KMS-11 (cell line): ENCODE data around the gene USP47.

Experiments
- H2AFZ ChIP-seq: fragments of 200-600 bp; sonication (generic); 2 replicates; pipeline ENCODE4 v1.6.1; 2016; ENCODE audit warnings: antibody characterized with exemption, mixed run types, low read depth
- H3K27ac ChIP-seq: fragments of 200-600 bp; sonication (generic); 2 replicates; pipeline ENCODE4 v1.6.1; 2016; ENCODE audit warnings: mild to moderate bottlenecking, mixed run types
- H3K27me3 ChIP-seq: fragments of 200-600 bp; sonication (generic); 2 replicates; pipeline ENCODE4 v1.6.1; 2017; ENCODE audit warnings: mild to moderate bottlenecking, low read depth, mixed run types, moderate library complexity; ENCODE audit not compliant: insufficient read depth
- H3K36me3 ChIP-seq: fragments of 200-600 bp; sonication (generic); 2 replicates; pipeline ENCODE4 v1.6.1; 2017; ENCODE audit warnings: mild to moderate bottlenecking, mixed run types; ENCODE audit not compliant: insufficient read depth
- H3K4me1 ChIP-seq: fragments of 200-600 bp; sonication (generic); 2 replicates; pipeline ENCODE4 v1.6.1; 2016; ENCODE audit warnings: mild to moderate bottlenecking, low read depth, mixed run types; ENCODE audit not compliant: poor library complexity, severe bottlenecking
- H3K4me2 ChIP-seq: fragments of 200-600 bp; sonication (generic); 2 replicates; pipeline ENCODE4 v1.7.0; 2016; ENCODE audit warnings: mild to moderate bottlenecking, mixed run types
- H3K4me3 ChIP-seq: fragments of 200-600 bp; sonication (generic); IDR thresholded peaks from 2 replicates; pipeline ENCODE4 v1.6.1; 2017; ENCODE audit warnings: low read depth, low read length, mixed read lengths; ENCODE audit not compliant: insufficient read depth
- H3K79me2 ChIP-seq: fragments of 200-600 bp; sonication (generic); 2 replicates; pipeline ENCODE4 v1.6.1; 2016; ENCODE audit warnings: low read depth, mixed run types; ENCODE audit not compliant: insufficient read depth
- H3K9ac ChIP-seq: fragments of 200-600 bp; sonication (generic); 2 replicates; pipeline ENCODE4 v1.6.1; 2016; ENCODE audit warnings: mild to moderate bottlenecking, mixed run types
- H4K20me1 ChIP-seq: fragments of 200-600 bp; sonication (generic); 2 replicates; pipeline ENCODE4 v1.6.1; 2016; ENCODE audit warnings: mild to moderate bottlenecking, mixed run types; ENCODE audit not compliant: insufficient read depth
- TF ChIP-seq, protein P1 (sequence below): fragments of 200-600 bp; sonication (generic); conservative IDR thresholded peaks from 2 replicates; pipeline ENCODE4 v1.6.1; 2017; ENCODE audit warnings: low read depth, mild to moderate bottlenecking, antibody characterized with exemption, low read length, moderate library complexity, mixed read lengths

The USP47 gene

DNA sequence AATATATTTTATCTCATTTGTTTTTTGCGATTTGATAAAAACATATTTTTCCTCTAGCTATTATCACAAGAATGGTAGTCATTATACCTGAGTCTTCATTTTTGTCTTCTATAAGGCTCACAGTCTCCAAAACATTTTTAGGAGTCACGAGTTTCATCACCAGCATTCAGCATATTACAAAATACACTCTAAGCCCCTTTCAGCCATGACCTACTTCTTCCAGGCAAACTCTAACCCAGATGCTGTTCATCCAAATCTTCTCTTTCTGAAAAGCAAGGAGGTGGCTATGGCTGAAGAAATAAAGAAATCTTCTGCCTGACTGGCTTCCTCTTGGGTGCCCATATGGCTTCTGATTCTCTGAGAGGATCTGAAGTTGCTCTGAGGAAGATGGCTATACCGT lies 35.7 kb upstream of the USP47 start:
- Histone ChIP-seq H3K79me2 (no peaks in the 10 kb centered on the region), H4K20me1 (no peaks in the 10 kb centered on the region), H3K27ac (no peak overlapping the region), H2AFZ (no peak overlapping the region), H3K4me2 (no peak overlapping the region), H3K4me1 (no peaks in the 10 kb centered on the region), H3K4me3 (no peak overlapping the region), H3K9ac (no peak overlapping the region), H3K36me3 (no peaks in the 10 kb centered on the region), H3K27me3 (no peaks in the 10 kb centered on the region)
- TF ChIP-seq, protein P1, sequence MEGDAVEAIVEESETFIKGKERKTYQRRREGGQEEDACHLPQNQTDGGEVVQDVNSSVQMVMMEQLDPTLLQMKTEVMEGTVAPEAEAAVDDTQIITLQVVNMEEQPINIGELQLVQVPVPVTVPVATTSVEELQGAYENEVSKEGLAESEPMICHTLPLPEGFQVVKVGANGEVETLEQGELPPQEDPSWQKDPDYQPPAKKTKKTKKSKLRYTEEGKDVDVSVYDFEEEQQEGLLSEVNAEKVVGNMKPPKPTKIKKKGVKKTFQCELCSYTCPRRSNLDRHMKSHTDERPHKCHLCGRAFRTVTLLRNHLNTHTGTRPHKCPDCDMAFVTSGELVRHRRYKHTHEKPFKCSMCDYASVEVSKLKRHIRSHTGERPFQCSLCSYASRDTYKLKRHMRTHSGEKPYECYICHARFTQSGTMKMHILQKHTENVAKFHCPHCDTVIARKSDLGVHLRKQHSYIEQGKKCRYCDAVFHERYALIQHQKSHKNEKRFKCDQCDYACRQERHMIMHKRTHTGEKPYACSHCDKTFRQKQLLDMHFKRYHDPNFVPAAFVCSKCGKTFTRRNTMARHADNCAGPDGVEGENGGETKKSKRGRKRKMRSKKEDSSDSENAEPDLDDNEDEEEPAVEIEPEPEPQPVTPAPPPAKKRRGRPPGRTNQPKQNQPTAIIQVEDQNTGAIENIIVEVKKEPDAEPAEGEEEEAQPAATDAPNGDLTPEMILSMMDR: no peak

DNA sequence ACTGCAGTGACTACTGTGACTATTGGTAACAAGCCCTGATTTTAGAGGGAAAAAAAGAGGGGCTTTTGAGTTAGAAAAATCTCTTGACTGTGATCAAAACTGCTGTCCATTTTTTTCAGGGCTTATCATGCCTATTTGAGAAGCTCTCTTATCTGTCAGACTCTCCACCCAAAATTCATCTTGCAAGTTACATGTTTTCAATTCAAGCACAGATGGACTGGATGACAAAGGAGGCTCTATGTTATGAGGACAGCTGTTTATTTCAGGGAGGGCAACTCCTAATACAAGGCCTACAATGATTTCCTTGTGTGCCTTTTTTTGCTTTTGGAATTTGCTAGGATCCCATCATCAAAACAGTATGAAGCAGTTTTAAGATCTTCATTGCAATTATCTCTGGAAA lies 35.2 kb upstream of the USP47 start:
- Histone ChIP-seq H3K4me2 (no peak overlapping the region), H3K4me3 (no peak overlapping the region), H4K20me1 (no peaks in the 10 kb centered on the region), H3K27ac (no peak overlapping the region), H3K36me3 (no peaks in the 10 kb centered on the region), H3K4me1 (no peaks in the 10 kb centered on the region), H3K9ac (no peak overlapping the region), H2AFZ (no peak overlapping the region), H3K27me3 (no peaks in the 10 kb centered on the region), H3K79me2 (no peaks in the 10 kb centered on the region)
- TF ChIP-seq, protein P1: no peak

DNA sequence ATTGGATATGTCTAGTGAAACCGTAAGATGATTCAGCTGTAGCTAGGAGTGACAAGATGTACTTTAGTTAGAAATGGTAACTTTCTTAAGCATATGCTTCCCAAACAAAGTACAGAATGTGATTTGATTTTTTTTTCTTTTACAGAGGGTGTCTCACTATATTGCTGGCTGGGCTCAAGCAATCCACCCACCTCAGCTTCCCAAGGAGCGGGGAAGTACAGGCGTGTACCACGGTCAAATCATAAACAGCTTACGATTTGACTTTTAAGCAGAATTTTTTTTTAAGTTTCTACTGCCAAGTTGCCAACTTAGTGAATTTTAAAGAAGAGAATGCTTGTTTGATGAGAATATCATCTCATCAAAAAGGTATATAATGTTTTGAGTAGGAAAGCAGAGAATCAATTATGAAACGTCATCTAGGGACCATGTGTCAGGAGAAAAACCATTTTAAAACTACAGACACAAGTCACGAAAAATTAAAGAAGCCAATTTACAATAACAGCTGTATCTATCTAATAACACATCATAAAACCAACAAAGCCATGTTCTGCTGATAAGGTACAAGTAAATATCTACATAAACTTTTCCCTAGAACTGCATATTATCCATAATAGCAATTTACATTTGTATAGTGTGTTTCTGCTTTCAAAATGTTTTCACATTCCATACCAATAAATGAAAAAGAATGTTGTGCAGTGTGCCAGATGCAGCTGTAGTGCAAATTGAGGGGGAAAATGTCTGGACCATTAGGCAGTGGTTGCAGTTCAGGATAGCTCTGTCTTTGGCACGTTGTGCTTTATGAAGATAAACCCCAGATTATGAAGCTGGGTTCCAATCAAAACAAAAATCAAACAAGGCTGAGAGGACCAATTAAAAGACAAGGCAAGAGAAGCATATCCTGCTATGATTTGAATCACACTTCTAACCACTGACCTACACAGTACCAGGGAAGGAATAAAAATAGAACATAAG lies 33.7 kb upstream of the USP47 start:
- H3K36me3 ChIP-seq: no peaks in the 10 kb centered on the region
- no peaks in the 10 kb centered on the region for H4K20me1 ChIP-seq
- no peaks in the 10 kb centered on the region for H3K79me2 ChIP-seq
- no peak overlapping the region for H2AFZ ChIP-seq
- H3K4me3 ChIP-seq: no peak overlapping the region
- H3K27me3 ChIP-seq: no peaks in the 10 kb centered on the region
- no peak overlapping the region for H3K4me2 ChIP-seq
- no peaks in the 10 kb centered on the region for H3K4me1 ChIP-seq
- TF ChIP-seq, protein P1: no peak
- no peak overlapping the region for H3K27ac ChIP-seq
- H3K9ac ChIP-seq: no peak overlapping the region

DNA sequence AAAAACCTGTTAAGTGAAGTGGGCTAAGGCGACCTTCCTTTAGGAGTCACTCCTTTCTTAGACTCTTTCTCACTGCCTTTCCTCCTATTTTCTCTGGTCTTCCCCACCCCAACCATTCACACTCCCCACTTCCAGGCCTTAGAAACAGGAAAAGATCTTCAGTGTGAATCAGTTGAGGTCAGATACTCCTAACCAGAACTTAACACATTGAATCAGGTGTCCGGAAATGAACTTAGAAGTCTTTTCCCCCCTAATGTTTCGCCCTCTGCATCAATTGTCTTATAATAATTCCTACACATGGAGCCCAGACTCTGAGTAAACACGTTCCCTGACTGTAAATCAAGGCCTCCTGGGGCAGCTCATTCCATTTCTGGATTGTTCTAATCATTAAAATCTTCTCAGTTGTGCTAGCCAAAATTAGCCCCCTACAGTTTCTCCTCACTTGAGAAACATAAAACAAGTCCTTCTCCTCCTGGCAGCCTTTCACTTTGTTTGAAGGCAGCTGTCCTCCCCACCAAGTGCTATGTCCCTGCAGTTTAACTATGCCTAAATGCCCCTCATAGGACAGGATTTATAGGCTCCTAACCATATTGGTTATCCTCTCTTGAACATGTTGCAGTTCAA lies 32.7 kb upstream of the USP47 start:
- no peaks in the 10 kb centered on the region for H3K36me3 ChIP-seq
- 0 out of 2 replicates have a peak, but pooled peaks cover 3% of the 10 kb centered on the region for H4K20me1 ChIP-seq
- H3K4me1 ChIP-seq: no peaks in the 10 kb centered on the region
- no peak overlapping the region for H3K4me3 ChIP-seq
- H3K27ac ChIP-seq: no peak overlapping the region
- no peak overlapping the region for H3K4me2 ChIP-seq
- no peak overlapping the region for H2AFZ ChIP-seq
- H3K9ac ChIP-seq: no peak overlapping the region
- no peaks in the 10 kb centered on the region for H3K27me3 ChIP-seq
- H3K79me2 ChIP-seq: no peaks in the 10 kb centered on the region
- TF ChIP-seq, protein P1: no peak
